Measurements from ENCODE around the gene MTURN.
"Not testable (repeated sequence)": the region's sequence is repeated elsewhere in the genome, so short reads cannot be mapped to it uniquely, and the experiment has no call there.

MTURN gene

DNA sequence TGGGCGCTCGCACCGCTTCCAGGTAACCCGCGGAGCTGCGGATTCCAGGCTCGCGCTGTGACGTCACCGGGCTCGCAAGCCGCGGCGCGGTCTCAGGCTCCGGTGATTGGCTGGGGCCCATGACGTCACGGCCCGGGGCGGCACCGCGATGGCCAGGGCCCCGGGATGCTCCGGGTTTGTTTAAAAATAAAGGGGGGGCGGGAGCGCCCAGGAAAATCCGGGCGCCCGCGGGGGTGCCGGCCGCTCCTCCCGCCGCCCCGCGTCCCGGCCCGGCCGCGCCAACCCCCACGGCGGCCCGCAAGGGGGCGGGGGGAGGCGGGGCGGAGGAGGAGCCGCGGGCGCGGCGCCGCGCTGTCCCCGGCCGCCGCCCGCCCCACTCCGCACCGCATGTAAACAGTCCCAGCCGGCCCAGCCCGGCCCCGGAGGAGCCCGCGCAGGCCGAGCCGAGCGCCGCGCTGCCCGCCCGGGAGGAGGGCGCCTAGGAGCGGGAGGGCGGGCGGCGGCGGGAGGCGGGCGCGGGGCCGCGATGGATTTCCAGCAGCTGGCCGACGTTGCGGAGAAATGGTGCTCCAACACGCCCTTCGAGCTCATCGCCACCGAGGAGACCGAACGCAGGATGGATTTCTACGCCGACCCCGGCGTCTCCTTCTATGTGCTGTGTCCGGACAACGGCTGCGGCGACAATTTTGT, at the start of gene MTURN:
Gene MTURN, plus strand, starts transcription at position 376 of the 690 bp plus-strand sequence. Its CDS starts 151 bp downstream, at position 527.
- DNase-seq = peak; percentile 82 to 86

GRCh38 chr7:30086529-30086928, 48.3 kb upstream of the MTURN start:
- DNase-seq = no peak

GRCh38 chr7:30087371-30087770, 47.4 kb upstream of the MTURN start:
- DNase-seq = no peak

- no peak for DNase-seq
These were observed 46.4 kb upstream of the MTURN start for GRCh38 chr7:30088362-30088761.

- DNase-seq = no peak
These were observed 44.7 kb upstream of the MTURN start for GRCh38 chr7:30090111-30090510.

DNA sequence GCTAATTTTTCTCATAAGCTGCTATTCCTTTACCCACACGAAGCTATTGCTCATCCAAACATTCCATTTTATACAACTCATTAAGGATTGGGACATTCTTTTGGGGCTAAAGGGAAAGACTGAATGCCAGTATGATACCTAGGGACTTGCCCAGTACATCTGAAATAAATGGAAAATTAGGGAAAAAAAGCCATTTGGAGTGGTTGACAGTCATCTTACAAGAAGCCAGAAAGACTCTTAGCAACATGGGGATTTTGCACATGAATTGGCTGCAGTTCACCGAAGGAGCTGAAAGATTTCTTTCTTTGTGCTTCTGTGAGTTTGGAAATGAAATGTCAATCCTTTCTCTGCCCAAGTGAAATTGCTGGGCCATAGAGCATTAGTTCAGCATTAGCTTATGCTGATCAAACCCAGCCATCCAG, 43.3 kb upstream of the MTURN start:
- no peak for DNase-seq

- DNase-seq = no peak
These were observed 42.8 kb upstream of the MTURN start for GRCh38 chr7:30091987-30092386.

- no peak for DNase-seq
These were observed 41.3 kb upstream of the MTURN start for GRCh38 chr7:30093420-30093952.

- not testable (repeated sequence) for DNase-seq
These were observed 36.2 kb upstream of the MTURN start for GRCh38 chr7:30098599-30098998.

GRCh38 chr7:30102281-30102680, 32.5 kb upstream of the MTURN start:
- DNase-seq = no peak

- DNase-seq = no peak
These were observed 30.6 kb upstream of the MTURN start for GRCh38 chr7:30104157-30104556.

DNA sequence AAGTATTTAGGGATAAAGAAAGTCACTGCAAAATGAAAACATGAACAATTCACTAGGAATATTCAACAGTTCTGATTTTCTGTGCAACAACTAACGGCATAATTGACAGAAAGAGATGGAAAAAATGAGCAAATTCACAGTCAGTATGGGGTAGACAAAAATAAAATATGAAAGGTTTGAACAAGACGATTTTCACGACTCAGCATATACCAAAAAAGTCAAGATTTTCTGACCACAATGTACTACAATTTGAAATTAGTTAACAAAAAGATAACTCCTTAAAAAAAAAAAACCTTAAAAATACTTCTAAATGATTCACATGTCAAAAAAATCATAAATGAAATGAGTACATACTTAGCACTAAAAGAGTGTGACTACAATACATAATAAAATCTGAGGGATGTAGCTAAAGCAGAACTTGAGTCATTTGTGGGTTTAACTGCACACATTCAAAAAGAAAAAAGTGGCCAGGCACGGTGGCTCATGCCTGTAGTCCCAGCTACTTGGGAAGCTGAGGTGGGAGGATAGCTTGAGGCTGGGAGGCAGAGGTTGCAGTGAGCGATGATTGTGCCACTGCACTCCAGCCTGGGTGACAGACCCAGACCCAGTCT, 22.6 kb upstream of the MTURN start:
- DNase-seq = no peak

DNA sequence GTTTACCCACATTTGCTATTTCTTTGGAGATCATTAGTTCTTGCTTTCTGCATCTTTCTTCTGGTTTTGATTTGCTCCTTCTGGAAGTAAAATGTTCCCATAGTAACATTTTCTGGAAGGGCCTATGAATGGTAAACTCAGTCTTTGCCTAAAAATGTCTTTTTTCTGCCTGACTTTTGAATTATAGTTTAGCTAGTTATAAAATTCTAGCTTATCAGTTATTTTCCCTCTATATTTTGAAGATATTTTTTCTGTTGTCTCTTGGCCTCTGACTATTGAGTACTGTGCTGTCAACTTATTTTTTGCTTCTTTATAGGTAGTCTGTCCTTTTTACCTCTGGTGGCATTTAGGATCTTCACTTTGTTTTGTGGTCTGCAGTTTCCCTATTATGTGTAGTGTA, 21.6 kb upstream of the MTURN start:
- no peak for DNase-seq

DNA sequence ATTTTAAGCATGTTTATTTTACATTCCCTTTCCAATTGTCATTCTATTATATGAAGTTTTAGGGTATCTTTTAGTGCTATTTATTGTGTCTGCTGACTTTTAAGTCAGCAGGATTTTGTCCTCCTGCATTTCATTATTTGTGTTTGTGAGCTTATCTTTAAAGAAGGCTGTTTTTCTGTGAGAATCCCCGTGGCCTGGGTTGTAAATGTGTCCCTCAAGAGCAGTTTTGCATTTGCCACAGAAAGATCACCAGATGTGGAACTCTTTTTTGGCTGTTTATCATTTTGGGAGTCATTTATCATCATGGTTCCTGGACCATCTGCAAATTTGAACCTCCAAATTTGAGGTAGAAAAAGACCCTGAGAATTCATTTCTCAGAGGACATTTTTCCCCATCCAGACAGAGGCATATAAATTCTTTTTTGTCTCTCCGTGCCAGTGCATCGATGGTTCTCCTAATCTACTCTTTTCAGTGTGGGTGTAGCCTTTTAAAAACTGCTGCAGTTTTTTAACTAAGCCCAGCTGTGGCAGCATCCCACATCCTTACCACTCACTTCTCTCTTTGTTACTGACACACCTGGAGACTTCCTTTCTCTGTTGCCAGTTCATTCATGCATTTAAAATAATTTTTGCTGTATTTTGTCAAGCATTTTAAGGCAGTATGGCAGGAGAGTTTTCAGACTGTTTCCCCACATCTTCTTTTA, 20.1 kb upstream of the MTURN start:
- no peak for DNase-seq

GRCh38 chr7:30115709-30116297, 19.0 kb upstream of the MTURN start:
- no peak for DNase-seq

DNA sequence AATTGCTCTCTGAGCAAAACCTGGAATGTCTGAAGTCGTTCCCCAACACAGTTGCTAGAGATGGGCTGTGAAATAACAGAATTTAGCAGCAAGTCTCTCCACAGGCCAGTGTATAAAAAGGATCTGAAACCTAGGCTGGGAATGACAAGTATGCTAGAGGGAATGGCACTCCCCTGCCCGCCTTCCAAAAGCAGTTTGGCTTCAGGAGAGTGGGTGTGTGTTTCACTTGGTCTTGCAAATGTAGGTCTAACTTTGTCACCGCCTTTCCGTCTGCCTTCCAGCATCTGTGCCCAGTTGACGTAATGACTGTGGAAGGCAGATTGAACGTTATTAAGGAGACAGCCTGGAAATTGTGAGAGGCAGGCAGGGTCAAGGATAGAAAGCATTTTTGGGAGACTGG, 18.0 kb upstream of the MTURN start:
- DNase-seq = no peak

- DNase-seq = no peak
These were observed 16.9 kb upstream of the MTURN start for GRCh38 chr7:30117896-30118295.

DNA sequence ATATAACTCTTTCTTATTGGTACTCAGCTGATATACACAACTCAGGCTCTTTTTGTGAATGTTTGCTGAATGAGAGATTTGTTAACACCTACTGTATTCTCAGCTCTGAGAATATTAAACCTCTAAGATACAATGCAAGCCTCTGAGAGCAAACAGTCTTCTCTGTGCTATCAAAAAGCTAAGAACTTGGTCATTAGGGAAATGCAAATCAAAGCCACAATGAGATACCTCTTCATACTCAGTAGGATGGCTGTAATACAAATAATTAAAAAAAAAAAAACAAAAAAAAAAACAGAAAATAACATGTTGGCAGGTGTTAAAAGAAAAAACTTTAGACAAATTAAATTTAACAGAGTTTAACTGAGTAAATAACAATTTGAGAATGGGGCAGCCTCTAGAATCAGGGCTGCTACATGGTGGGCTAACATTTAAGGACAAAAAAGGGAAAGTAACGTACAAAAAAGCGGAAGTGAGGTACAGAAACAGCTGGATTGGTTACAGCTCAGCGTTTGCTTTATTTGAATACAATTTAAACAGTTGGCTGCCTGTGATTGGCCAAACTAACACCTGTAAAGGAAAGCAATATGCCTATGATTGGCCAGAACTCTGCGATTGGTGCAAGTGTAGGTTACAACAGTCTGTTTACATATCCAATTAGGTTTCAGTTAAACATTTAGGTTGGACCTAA, 14.8 kb upstream of the MTURN start:
- DNase-seq = no peak

DNA sequence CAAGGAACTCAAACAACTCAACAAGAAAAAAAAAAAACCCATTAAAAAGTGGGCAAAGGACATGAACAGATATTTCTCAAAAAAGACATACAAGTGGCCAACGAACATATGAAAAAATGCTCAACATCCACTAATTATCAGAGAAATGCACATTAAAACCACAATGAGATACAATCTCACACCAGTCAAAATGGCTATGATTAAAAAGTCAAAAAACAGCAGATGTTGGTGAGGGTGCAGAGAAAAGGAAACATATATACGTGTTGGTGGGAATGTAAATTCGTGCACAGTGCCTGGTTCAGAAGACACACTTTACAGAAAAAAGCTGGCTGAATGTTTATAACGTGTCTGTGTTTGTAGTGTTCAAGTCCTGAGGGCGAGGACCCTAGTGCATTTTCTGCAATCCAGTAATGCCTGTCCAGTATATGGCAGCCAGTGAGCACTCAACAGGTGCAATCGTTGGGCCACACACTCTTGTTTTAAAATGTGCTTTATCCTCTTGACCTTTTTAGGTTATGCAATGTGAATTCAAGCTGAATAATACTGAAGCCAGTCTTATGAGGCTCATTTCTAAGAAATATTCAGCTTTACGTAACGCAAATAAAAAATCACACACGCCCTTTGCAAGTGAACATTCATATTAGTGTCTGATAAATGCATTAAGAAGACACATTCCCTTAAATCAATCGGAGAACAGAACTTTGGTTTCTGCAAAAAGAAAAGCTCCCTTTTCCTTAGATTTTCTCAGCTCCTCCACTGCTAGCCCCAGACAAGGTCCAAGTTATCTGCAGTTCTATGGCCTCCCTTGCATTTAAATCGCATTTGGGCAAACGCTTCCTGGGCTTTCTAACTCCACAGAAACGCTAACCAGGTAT, 813 bp upstream of the MTURN start:
- DNase-seq = no peak

GRCh38 chr7:30135301-30136116, 723 bp downstream of the MTURN start:
- DNase-seq = peak; percentile 57 to 66
